ENCODE measurements around the gene SELENOP.

SELENOP gene

GRCh38 chr5:42799668-42800114 is 12.0 kb downstream of the SELENOP start:
- in situ Hi-C loops (cut with MboI; ENCODE audit: low sequenced_read_pairs): no loop called here

- in situ Hi-C loops (cut with MboI; ENCODE audit: low sequenced_read_pairs): no loop called here
These were observed 12.5 kb downstream of the SELENOP start for GRCh38 chr5:42799241-42799608.

DNA sequence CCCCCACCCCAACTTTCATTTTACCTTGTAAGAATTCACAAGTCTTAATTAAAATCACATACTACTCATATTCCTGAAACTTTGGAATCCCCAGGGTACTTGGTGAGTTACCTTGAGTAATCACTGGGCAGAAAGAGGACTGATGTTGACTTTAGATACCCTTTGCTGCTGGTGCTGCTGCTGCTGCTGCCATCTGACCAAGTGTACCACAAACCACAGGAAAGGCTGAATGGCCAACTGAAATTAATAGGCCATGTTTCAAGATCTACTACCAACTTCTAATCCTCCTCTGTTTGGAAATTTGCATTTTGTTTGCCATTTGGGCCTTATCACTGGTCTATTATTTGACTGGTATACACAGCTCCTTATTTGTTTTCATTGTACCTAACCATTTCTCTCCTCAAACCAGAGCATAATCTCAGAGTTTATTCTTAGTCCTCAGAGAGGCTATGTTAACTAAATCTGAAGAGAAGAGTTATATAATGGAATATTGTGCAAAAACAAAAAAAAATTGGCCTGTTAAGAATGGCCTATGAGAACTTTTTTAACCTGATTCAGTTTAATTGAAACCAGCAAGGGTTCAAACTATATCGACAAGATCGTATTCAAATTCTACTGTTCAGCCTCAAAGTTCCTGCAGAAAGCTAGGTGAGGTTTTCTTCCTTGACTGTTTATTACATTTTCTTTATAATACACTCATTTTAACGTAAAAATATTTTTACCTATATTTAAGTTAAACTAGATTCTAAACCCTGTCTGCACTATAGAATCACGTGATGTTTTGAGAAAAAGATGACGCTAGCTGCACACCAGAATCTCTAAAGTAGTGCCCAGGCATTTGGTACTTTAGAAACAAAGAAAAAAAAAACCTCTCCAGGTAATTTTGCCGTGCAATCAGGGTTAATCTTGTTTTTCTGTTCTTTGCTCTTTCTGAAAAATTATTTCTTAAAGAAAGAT is 13.1 kb downstream of the SELENOP start:
- in situ Hi-C loops (cut with MboI; ENCODE audit: low sequenced_read_pairs): no loop called here

- in situ Hi-C loops (cut with MboI; ENCODE audit: low sequenced_read_pairs): no loop called here
These were observed 20.5 kb downstream of the SELENOP start for GRCh38 chr5:42791151-42791550.

DNA sequence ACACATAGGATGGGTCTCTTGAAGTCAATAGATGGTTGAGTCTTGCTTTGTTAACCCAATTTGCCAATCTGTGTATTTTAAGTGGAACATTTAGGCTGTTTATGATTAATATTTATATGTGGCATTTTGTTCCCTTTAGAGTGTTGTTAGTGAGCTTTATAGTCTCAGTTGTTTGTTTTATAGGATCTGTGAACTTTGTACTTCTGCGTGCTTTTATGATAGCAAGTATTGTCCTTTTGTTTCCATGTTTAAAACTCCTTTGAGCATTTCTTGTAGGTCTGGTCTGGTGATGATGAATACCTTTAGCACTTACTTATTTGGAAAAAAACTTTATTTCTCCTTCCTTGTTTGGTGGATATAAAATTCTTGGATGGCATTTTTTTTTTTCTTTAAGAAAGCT is 23.8 kb downstream of the SELENOP start:
- in situ Hi-C loops (cut with MboI; ENCODE audit: low sequenced_read_pairs): no loop called here

DNA sequence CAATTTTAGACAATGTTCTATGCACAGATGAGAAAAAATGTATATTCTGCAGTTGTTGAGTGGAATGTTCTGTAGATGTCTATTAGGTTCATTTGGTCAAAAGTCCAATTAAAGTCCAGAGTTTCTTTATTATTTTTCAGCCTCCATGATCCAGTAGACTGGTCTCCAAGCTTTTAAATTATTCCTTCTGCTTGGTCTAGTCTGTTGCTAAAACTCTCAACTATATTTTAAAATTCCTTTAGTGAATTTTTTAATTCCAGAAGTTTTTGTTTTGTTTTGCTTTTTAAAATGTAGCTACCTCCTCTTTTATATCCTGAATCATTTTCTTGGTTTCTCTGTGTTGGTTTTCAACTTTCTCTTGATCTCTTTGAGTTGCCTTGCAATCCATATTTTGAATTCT is 24.6 kb downstream of the SELENOP start:
- in situ Hi-C loops (cut with MboI; ENCODE audit: low sequenced_read_pairs): no loop called here

GRCh38 chr5:42785756-42786155 is 25.9 kb downstream of the SELENOP start:
- in situ Hi-C loops (cut with MboI; ENCODE audit: low sequenced_read_pairs): no loop called here

- in situ Hi-C loops (cut with MboI; ENCODE audit: low sequenced_read_pairs): no loop called here
These were observed 27.6 kb downstream of the SELENOP start for GRCh38 chr5:42784132-42784531.

- in situ Hi-C loops (cut with MboI; ENCODE audit: low sequenced_read_pairs): no loop called here
These were observed 30.1 kb downstream of the SELENOP start for GRCh38 chr5:42781584-42781983.

DNA sequence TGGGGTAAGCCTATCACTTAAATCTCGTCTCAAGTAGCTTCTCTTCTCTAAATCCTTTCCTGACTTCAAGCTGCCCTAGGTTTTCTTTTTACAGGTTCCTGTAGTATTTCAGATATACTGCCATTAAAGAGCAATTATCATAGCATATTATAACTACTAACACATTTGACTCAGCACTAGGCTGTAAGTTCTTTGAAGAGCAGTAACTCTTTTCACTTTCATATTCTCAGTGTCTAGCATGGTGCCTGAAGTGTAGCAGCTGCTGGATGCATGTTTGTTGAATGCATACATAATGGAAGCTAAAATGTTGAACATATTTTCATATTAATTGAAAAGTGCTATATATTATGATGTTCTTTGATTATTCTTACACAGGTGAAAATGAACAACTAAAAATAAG is 32.6 kb downstream of the SELENOP start:
- in situ Hi-C loops (cut with MboI; ENCODE audit: low sequenced_read_pairs): no loop called here

DNA sequence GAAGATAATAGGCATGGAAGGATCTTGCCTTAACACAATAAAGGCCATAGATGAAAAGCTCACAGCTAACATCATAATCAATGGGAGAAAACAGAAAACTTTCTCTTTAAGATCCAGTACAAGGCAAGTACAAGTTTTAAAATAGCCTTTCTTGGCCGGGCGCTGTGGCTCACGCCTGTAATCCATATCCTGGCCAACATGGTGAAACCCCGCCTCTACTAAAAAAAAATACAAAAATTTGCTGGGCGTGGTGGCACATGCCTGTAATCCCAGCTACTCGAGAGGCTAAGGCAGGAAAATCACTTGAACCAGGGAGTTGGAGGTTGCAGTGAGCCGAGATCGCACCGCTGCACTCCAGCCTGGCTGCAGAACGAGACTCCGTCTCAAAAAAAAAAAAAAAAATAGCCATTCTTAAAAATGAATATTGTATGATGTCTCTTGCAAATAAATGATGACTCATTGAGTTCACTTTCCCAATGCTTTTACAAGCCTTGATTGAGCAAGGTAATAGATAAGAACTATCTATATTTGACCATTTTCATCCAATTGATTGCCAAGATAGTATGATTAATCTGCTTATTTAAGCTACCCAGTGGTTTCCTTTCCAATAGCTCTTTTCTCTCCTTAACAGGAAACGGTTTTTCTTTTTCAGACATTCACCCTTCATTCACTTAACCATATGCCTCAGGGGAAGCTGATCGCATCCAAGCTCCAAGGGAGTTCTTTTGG is 39.3 kb downstream of the SELENOP start:
- in situ Hi-C loops (cut with MboI; ENCODE audit: low sequenced_read_pairs): no loop called here

- in situ Hi-C loops (cut with MboI; ENCODE audit: low sequenced_read_pairs): no loop called here
These were observed 41.7 kb downstream of the SELENOP start for GRCh38 chr5:42770003-42770402.

GRCh38 chr5:42768106-42768504 is 43.6 kb downstream of the SELENOP start:
- in situ Hi-C loops (cut with MboI; ENCODE audit: low sequenced_read_pairs): no loop called here

DNA sequence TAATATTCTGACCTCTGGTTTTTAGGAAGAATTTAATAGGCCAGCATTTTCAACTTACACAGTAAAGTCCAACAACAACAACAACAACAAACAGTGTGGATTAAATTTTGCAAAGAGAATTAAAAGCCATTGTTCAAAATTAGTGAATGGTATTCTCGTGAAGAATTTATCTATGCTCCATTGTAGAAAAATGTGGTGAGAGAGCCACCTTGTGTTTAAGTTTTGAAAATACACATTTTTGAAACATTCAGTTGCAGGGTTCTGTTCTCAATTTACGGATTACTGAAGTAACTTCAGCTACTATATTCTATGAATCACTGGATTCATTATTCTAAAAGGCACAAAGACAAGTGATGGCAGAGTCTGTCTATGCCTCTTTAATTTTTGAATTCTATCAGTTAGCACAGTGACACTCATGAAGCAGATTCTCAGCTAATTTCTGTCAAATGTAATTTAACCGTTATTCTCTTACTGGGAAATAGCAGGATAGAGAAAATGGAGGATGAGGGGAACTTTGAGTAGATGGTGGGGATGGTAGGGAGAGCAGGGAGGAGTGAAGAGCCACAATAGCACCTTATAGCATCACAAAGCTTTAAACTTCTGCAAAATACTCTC is 44.1 kb downstream of the SELENOP start:
- in situ Hi-C loops (cut with MboI; ENCODE audit: low sequenced_read_pairs): no loop called here

DNA sequence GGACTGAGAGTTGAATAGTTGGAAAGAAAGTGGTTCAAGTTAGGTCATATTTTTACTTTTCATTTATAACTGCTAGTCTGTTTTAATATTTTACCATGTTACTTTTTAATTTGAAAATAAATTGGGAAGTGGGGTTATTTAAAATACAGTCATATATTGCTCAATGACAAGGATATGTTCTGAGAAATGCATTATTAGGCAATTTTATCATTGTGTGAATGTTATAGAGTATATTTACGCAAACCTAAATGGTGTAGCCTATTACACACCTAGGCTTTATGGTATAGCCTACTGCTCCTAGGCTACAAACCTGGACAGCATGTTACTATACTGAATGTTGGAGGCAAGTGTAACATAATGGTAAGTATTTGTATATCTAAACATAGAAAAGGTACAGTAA is 49.9 kb downstream of the SELENOP start:
- in situ Hi-C loops (cut with MboI; ENCODE audit: low sequenced_read_pairs): no loop called here

GRCh38 chr5:42760426-42760825 is 51.3 kb downstream of the SELENOP start:
- in situ Hi-C loops (cut with MboI; ENCODE audit: low sequenced_read_pairs): no loop called here

DNA sequence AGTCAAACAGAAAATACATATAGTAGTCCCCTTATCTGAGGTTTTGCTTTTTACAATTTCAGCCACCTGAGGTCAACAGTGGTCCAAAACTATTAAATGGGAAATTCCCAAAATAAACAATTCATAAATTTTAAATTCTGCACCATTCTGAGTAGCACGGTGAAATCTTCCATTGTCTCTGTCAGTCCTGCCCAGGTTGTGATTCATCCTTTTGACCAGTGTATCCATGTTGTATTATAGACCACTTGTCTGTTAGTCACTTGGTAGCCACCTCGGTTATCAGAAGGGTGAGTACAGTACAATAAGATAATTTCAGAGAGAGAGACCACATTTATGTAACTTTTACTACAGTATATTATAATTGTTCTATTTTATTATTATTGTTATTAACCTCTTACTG is 52.2 kb downstream of the SELENOP start:
- in situ Hi-C loops (cut with MboI; ENCODE audit: low sequenced_read_pairs): no loop called here

- in situ Hi-C loops (cut with MboI; ENCODE audit: low sequenced_read_pairs): no loop called here
These were observed 54.8 kb downstream of the SELENOP start, which contains the start of gene CCDC152 for GRCh38 chr5:42756606-42757601. Gene CCDC152, plus strand, starts transcription at chr5:42756818. Its CDS starts 2,304 bp downstream, at chr5:42759122.

GRCh38 chr5:42753099-42753498 is 58.6 kb downstream of the SELENOP start:
- in situ Hi-C loops (cut with MboI; ENCODE audit: low sequenced_read_pairs): no loop called here

GRCh38 chr5:42751044-42751443 is 60.6 kb downstream of the SELENOP start:
- in situ Hi-C loops (cut with MboI; ENCODE audit: low sequenced_read_pairs): no loop called here

Measured in HL-60/S4 (cell line).